ENCODE results near the gene C19orf33. TPM values are rescaled to one million over a fixed set of nuclear protein-coding genes. Genes with fewer than 3 reads are reported as not detected.

C19orf33 gene
- total RNA-seq, 1 donor, result 1.9 TPM

GRCh38 chr19:38278751-38279150 lies 25.3 kb upstream of the C19orf33 start:
- DNase-seq (ENCODE audit: low read depth in 2 of 3, low spot score in 2 of 3), result no peak

GRCh38 chr19:38280030-38280921 lies 23.8 kb upstream of the C19orf33 start:
- no peak for DNase-seq (ENCODE audit: low read depth in 2 of 3, low spot score in 2 of 3)

GRCh38 chr19:38281811-38282566 lies 22.1 kb upstream of the C19orf33 start:
- DNase-seq (ENCODE audit: low read depth in 2 of 3, low spot score in 2 of 3), result no peak

- no peak for DNase-seq (ENCODE audit: low read depth in 2 of 3, low spot score in 2 of 3)
Measured at GRCh38 chr19:38283271-38283670, 20.8 kb upstream of the C19orf33 start.

- DNase-seq (ENCODE audit: low read depth in 2 of 3, low spot score in 2 of 3), result peak in 1 of 3 donors; percentile 48
Measured at GRCh38 chr19:38284422-38284821, 19.6 kb upstream of the C19orf33 start.

- DNase-seq (ENCODE audit: low read depth in 2 of 3, low spot score in 2 of 3), result no peak
Measured at GRCh38 chr19:38285567-38285966, 18.5 kb upstream of the C19orf33 start.

GRCh38 chr19:38287604-38288003 lies 16.4 kb upstream of the C19orf33 start:
- DNase-seq (ENCODE audit: low read depth in 2 of 3, low spot score in 2 of 3), result peak in 1 of 3 donors; percentile 70

GRCh38 chr19:38288123-38288855 lies 15.8 kb upstream of the C19orf33 start:
- DNase-seq (ENCODE audit: low read depth in 2 of 3, low spot score in 2 of 3), result no peak

GRCh38 chr19:38289955-38290354 lies 14.1 kb upstream of the C19orf33 start:
- DNase-seq (ENCODE audit: low read depth in 2 of 3, low spot score in 2 of 3), result no peak

- no peak for DNase-seq (ENCODE audit: low read depth in 2 of 3, low spot score in 2 of 3)
Measured at GRCh38 chr19:38290631-38291147, 13.4 kb upstream of the C19orf33 start.

GRCh38 chr19:38291855-38292254 lies 12.2 kb upstream of the C19orf33 start:
- DNase-seq (ENCODE audit: low read depth in 2 of 3, low spot score in 2 of 3), result no peak

- no peak for DNase-seq (ENCODE audit: low read depth in 2 of 3, low spot score in 2 of 3)
Measured at GRCh38 chr19:38293281-38293680, 10.8 kb upstream of the C19orf33 start.

- no peak for DNase-seq (ENCODE audit: low read depth in 2 of 3, low spot score in 2 of 3)
Measured at GRCh38 chr19:38294090-38294489, 10.0 kb upstream of the C19orf33 start.

GRCh38 chr19:38298821-38299680 lies 5.0 kb upstream of the C19orf33 start:
- DNase-seq (ENCODE audit: low read depth in 2 of 3, low spot score in 2 of 3), result no peak

GRCh38 chr19:38304352-38304865 lies 358 bp downstream of the C19orf33 start:
- DNase-seq (ENCODE audit: low read depth in 2 of 3, low spot score in 2 of 3), result no peak

GRCh38 chr19:38304866-38305429 lies 897 bp downstream of the C19orf33 start:
- no peak for DNase-seq (ENCODE audit: low read depth in 2 of 3, low spot score in 2 of 3)

GRCh38 chr19:38306236-38306635 lies 2.2 kb downstream of the C19orf33 start:
- no peak for DNase-seq (ENCODE audit: low read depth in 2 of 3, low spot score in 2 of 3)

- DNase-seq (ENCODE audit: low read depth in 2 of 3, low spot score in 2 of 3), result no peak
Measured at GRCh38 chr19:38307076-38307475, 3.0 kb downstream of the C19orf33 start.

GRCh38 chr19:38307597-38307996 lies 3.5 kb downstream of the C19orf33 start:
- no peak for DNase-seq (ENCODE audit: low read depth in 2 of 3, low spot score in 2 of 3)

Measured in hematopoietic multipotent progenitor cell (in vitro differentiated cells).